H1 (cell line): ENCODE data around the gene SETD1B. TPM values are rescaled to one million over a fixed set of nuclear protein-coding genes. Genes with fewer than 3 reads are reported as not detected.

Source experiments
- FOSL1 ChIP-seq: IDR thresholded peaks from 2 replicates; pipeline ENCODE4 v1.6.1; 2011; ENCODE audit warnings: mild to moderate bottlenecking, low read depth, low read length, moderate library complexity; ENCODE audit not compliant: insufficient read depth
- HDAC2 ChIP-seq, 2 experiments: fragments of 300-600 bp in 1 of 2; sonication (generic) in 1 of 2; IDR thresholded peaks; 2 replicates each; pipeline ENCODE4 v1.6.1; 2011 to 2012; ENCODE audit warnings: low read depth in 2 of 2, low read length in 2 of 2, mild to moderate bottlenecking in 2 of 2, moderate library complexity in 2 of 2, borderline replicate concordance in 1 of 2, inconsistent platforms in 1 of 2
- JUN ChIP-seq: IDR thresholded peaks from 2 replicates; pipeline ENCODE4 v1.6.1; 2011; ENCODE audit warnings: low read depth, mild to moderate bottlenecking, improper control_type of control experiment, low read length
- MAFK ChIP-seq: IDR thresholded peaks from 2 replicates; pipeline ENCODE4 v1.6.1; 2012; ENCODE audit warnings: low read depth, mild to moderate bottlenecking, improper control_type of control experiment, low read length
- RAD21 ChIP-seq, 2 experiments: IDR thresholded peaks in 1 of 2; conservative IDR thresholded peaks in 1 of 2; 2 replicates each; pipeline ENCODE4 v1.6.1; 2011; ENCODE audit warnings: low read depth in 2 of 2, low read length in 2 of 2, improper control_type of control experiment in 1 of 2, inconsistent platforms in 1 of 2, mild to moderate bottlenecking in 1 of 2, moderate library complexity in 1 of 2
- SIN3A ChIP-seq, 2 experiments: IDR thresholded peaks in 1 of 2; conservative IDR thresholded peaks in 1 of 2; 2 replicates each; pipeline ENCODE4 v1.6.1; 2011 to 2012; ENCODE audit warnings: low read length in 2 of 2, improper control_type of control experiment in 1 of 2, low read depth in 1 of 2, mild to moderate bottlenecking in 1 of 2
- SIX5 ChIP-seq: IDR thresholded peaks from 2 replicates; pipeline ENCODE4 v1.6.1; 2011; ENCODE audit warnings: mild to moderate bottlenecking, low read depth, low read length
- SP2 ChIP-seq: IDR thresholded peaks from 2 replicates; pipeline ENCODE4 v1.6.1; 2012; ENCODE audit warnings: mild to moderate bottlenecking, low read length, inconsistent platforms
- polyA plus RNA-seq, 7 experiments: library from polyadenylated mRNA; depleted of rRNA in 3 of 7; stranded (reverse) in 5 of 7; unstranded in 2 of 7; fragments of >200 nt in 5 of 7; fragments of 200-250 nt in 2 of 7; gene quantifications; 1 replicate in 5 of 7; 2 replicates in 1 of 7; 4 replicates in 1 of 7; pipeline versions ENCODE4 v1.2.1 to v1.2.3, GENCODE V29; 2011 to 2013; ENCODE audit warnings: missing spikeins in 2 of 7, mixed read lengths in 2 of 7
- total RNA-seq: library from RNA; stranded (reverse); fragmentation: NEBNext Ultra II Directional; extraction: Animal tissue kit (Norgen Biotek cat#: 25700); gene quantifications from 2 replicates; pipeline ENCODE4 v1.2.1, GENCODE V29; 2021
- TF ChIP-seq, protein P1 (sequence below), 3 experiments: IDR thresholded peaks; 1 replicate in 2 of 3; 2 replicates in 1 of 3; pipeline versions ENCODE4 v1.5.1 to v1.6.1; 2011; ENCODE audit warnings: low read length in 3 of 3, mild to moderate bottlenecking in 3 of 3, inconsistent platforms in 2 of 3, low read depth in 1 of 3, moderate library complexity in 1 of 3; ENCODE audit not compliant: insufficient read depth in 1 of 3; ENCODE audit errors: control extremely low read depth in 1 of 3

SETD1B gene
- total and polyA plus RNA-seq, 2 of the 8 experiments (the other 6 are each of a cell fraction or from before 2014, with no cell fraction given): 1.3 to 17.7 TPM

DNA sequence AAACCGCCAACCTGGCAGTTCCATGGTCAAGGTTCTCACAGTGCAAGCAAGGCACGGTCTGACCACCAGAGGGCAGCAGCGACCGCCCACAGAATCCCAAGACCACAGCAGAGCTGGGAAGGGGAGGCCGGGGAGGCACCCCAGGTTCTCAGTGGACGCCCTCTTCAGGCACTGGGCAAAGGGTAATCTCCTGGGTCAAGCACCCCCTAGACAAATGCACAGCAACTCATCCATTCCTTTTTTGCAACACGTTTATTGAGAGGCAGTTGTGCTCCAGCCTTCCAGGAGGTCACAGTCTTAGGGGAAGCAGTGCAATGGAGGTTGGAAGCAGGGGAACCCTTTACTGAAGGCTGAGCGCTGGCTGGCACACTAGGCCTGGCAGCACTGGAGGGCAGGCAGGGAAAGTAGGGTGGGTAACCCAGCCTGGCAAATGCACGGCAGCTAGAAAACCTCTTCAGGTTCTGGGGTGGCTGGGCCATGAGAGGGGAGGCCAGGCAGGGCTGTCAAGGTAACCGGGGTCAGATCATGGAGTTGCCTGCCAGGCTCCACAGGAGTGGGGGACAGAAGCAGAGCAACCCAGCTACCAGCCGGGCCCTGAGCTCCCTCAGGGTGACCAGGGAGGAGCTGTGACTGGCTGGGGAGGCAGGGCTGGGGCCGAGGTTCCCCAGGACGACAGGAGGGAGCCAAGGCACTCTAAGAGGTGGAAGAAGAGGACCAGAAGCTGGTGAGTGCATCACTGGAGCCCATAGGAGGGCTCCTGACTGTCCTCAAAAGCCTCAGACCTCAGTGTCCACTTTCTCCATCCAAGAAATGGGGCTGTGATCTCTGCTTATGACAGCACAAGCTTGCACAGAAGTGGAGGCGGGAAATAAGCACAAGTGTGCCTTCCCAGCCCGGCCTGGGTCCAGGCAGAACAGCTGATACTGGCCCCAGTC lies 8.5 kb upstream of the SETD1B start (continued):
- TF ChIP-seq SP2 (no peak), SIN3A (conservative IDR thresholded peaks at IDR 0.05 in 1 of 2, IDR thresholded peaks at IDR 0.05 in 1 of 2; ENCODE audit: low read depth in 1 of 2, low read length in 2 of 2) (0 out of 4 replicates have a peak, but pooled peaks of 1 of the 2 experiments have one; percentile 26), MAFK (peak; percentile 54; the same call in 1 of the 2 replicates), SIX5 (no peak), JUN (no peak), FOSL1 (no peak), RAD21 (IDR thresholded peaks at IDR 0.05 in 1 of 2, conservative IDR thresholded peaks at IDR 0.05 in 1 of 2; ENCODE audit: low read depth in 2 of 2, low read length in 2 of 2) (peak; percentile 93 to 96), HDAC2 (IDR thresholded peaks at IDR 0.05; ENCODE audit: borderline replicate concordance in 1 of 2, low read depth in 2 of 2, low read length in 2 of 2) (0 out of 4 replicates have a peak, but pooled peaks of 1 of the 2 experiments have one; percentile 8)
- TF ChIP-seq, protein P1, sequence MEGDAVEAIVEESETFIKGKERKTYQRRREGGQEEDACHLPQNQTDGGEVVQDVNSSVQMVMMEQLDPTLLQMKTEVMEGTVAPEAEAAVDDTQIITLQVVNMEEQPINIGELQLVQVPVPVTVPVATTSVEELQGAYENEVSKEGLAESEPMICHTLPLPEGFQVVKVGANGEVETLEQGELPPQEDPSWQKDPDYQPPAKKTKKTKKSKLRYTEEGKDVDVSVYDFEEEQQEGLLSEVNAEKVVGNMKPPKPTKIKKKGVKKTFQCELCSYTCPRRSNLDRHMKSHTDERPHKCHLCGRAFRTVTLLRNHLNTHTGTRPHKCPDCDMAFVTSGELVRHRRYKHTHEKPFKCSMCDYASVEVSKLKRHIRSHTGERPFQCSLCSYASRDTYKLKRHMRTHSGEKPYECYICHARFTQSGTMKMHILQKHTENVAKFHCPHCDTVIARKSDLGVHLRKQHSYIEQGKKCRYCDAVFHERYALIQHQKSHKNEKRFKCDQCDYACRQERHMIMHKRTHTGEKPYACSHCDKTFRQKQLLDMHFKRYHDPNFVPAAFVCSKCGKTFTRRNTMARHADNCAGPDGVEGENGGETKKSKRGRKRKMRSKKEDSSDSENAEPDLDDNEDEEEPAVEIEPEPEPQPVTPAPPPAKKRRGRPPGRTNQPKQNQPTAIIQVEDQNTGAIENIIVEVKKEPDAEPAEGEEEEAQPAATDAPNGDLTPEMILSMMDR (IDR thresholded peaks at IDR 0.05; ENCODE audit: control extremely low read depth in 1 of 3, insufficient read depth in 1 of 3, low read depth in 1 of 3, low read length in 3 of 3): peak in 2 of 3 experiments; percentile 97 to 98; a peak in 3 of 4 replicates
- TF ChIP-seq, all 59 proteins: peak for 12
